GM19324 (cell line): ENCODE data around the gene CALD1.

Source experiments
- ATAC-seq: cut with Tn5 transposase; IDR thresholded peaks from one replicate; pipeline ENCODE4 v1.9.1; 2021; ENCODE audit warnings: mild to moderate bottlenecking, moderate library complexity; ENCODE audit not compliant: unreplicated experiment, low FRiP score

Gene CALD1

DNA sequence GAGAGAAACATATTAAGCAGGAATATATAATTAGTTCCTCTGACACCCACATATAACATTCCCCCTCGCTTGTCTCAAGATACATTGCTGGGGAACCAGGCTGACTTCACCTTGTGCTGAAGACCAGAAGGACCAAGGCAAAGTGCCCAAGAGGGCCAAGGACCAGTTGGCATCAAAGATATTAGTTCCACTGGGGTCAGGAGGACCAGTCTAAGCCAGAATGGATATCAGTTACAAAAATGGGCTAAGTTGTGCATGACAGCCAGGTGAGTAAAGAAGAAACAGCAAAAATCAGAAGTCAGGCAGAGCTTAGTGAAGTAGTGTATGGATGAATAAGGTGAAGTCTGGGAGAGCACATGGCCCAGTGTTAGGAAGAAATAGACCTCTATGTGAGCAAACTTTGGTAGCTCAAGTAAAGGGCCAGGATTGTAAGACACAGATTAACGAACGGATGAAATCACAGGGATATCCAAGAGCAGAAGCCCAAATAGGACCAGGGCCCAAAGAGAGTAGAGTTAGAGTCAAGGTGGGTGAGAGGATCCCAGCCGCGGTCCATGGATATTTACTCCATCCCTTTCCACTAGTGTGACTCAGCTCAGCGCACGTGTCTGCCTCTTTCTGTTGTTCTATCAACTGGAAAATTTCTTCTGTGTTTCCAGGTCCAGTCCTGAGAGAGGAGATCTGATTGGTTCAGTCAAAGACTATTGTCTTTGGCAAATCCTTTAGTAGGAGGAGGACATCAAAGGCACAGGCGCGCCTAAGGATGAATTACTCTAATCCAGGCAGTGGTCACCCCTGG is 5.0 kb downstream of the CALD1 start:
- ATAC-seq = no peak

DNA sequence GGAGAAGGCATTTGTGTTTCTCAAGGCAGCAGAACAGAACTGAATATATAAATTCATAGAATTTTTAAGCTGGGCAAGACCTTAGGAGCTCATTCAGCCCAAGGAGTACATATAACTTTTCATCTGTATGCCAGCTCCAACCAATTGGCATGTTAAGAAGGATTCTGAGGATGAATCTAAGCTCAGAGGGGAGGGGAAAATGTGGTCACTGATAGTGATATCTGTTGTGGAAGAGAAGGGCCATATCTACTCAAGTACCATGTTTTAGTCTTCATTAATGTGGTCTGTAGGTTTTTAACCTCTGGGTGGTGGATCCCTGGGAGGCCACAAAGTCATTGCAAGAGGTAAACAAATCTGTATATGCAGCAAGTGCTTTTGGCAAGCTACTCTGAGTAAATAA is 6.4 kb downstream of the CALD1 start:
- ATAC-seq = no peak

DNA sequence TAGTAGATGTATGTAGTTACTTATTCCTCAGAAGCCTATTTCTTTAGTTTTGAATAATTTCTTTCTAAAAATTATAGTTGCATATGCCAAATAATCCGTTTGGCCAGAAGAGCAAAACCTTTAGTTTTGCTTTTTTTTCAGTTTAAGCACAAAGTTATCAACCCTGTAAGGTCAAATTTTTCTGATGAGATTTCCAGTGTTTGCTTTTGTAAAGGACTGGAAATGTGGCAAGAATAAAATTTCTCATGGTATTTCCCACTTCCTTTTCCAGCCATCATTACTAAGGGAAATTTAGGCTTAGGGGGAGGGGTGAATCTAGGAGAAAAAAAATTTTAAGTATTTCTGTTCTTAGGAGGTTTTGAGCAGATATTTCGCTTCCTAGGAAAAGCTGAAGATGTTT is 7.6 kb downstream of the CALD1 start:
- ATAC-seq = no peak

DNA sequence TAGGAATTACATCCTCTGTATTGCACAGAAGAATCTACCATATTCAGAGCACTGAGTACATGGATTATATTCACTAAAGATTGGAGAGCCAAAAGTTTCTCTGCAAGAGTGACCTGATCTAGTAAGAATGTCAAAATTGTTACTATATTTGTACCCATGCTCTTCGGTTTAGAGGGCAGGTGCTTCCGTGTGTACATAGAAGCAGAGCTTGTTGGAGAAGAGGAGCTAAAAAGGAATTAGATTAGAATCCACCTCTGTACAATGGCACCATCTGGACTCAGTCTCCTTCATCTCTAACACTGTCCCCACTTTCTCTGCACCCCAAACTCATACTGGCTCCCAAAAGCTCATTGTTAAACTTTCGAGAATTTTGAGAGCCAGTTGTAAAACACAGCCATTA is 8.3 kb downstream of the CALD1 start:
- no peak for ATAC-seq

DNA sequence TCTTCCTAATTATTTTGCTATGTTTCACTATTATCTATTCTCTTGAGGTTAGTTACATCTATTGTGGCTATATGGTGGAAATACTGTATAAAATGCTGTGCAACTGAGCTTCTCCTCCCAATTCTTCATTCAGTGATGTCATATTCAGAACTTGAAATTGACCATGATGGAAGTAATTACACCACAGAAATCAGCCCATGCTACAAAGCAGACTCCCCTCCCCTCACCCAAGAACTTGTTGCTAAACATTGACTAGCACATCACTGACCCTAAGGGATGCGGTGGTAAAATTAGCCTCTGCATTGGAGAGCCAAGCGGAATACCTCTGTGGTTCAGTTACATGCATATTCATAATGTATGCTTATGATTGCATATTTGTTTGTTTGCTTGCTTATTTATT is 8.8 kb downstream of the CALD1 start:
- no peak for ATAC-seq

DNA sequence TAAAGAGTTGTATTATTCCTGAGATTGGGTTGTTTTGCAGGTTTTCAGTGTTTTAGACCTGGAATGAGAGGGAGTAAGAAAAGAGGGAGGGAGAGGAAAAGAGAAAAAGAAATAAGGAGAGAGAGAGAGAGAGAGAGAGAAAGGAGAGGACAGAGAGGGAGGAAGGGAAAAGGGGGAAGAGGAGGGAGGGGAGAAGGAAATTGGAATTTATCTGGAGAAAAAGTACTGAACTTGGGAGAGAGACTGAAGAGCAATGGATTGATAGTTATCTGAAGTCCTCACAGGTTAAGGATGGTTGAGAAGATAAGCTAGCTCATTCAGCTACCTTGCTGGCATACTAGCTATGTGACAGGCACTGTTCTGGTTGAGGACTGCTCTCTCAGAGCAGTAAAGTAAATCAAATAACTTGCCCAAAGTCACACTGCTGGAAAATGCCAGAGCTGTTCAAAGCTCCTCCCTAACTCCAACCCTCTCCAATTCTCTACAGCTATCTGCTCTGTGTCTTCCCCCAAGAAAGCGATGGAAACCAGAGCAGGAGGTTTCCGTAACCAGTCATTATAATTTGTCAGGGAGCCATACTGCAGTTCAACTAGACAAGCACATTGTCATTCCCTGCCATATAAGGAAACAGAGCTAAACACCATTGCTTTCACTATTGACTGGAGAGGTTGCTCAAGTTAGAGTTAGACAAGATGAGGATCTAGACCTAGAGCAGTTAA is 10.7 kb downstream of the CALD1 start:
- ATAC-seq = no peak

DNA sequence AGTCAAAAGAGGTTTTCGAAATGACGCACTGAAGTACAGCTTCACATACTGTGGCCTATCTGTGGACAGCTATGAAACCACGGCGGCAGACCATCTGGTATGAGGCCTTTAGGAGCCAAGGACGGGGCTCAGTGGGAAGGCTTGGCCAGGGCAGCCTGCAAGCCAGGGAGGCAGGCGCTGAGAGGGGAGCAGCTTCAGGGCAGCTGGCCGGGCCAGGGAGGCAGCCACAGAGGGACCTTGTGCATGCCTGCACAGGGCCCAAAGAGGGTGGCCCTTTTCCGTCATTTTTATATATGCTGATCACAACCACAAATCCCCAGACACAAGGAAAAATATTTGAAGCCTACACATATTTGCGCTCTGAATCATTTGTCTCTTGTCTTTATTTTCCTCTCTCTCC is 13.5 kb downstream of the CALD1 start:
- ATAC-seq = no peak

DNA sequence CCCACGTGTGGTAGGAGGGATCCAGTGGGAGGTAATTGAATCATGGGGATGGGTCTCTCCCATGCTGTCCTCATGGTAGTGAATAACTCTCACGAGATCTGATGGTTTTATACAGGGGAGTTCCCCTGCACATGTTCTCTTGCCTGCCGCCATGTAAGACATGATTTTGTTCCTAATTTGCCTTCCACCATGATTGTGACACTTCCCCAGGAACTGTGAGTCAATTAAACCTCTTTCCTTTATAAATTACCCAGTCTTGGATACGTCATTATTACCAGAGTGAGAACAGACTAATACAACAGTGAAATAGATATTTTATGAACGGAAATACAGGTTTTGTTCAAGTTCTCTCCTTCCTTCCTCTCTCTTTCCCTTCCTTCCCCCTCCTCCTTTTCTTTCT is 15.8 kb downstream of the CALD1 start:
- no peak for ATAC-seq

DNA sequence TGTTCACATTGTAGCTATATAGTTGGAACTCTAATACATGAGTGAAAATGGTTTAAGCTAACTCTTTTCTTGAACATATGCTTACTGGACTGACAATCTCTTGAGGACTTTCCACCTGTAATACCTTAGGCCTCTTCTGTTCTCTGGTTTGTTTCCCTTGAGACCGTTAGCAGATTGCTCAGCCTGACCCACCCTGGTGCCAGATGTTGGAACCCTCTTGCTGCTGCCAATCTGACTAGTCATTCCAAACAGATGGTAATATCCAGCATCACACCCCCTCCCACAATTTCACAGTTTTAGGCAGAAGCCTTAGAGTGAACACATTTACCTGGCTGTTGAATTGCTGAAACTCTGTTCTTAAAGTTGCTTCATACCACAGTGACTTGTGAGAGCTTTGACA is 18.7 kb downstream of the CALD1 start:
- no peak for ATAC-seq

DNA sequence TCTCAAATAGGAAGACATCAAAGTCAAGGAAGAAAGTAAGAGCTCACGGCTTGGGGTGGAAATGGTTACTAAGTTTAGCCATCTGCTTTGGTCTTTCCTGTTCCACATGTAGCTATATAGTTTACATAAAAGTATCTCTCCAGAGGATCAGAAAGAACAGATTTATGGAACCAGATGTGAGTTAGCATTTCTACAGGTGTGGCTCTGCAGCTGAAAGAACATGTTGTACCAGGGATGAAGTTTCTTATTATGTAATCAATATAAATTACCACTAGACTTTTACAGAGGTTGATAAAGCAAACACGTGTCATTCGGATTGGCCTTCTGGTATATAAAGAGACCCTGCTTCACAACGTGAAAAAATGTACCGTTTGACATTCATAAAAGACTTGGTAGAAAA is 19.9 kb downstream of the CALD1 start:
- ATAC-seq = no peak

DNA sequence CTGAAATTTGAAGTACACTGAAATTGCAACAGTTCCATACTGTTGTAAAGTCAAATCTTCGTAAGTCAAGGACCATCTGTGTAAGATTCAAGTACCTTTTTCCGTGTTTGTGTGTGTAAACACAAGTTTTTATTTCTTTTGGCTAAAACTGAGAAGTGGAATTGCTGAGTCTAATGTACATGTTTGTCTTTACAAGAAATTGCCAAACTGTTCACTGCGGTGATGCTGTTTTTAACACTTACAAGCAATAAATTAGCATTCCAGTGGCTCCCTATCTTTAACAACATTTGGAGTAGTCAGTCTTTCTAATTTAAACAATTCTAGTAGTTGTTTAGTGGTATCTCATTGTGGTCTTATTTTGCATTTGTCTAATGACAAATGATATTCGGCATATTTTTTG is 23.3 kb downstream of the CALD1 start:
- no peak for ATAC-seq

DNA sequence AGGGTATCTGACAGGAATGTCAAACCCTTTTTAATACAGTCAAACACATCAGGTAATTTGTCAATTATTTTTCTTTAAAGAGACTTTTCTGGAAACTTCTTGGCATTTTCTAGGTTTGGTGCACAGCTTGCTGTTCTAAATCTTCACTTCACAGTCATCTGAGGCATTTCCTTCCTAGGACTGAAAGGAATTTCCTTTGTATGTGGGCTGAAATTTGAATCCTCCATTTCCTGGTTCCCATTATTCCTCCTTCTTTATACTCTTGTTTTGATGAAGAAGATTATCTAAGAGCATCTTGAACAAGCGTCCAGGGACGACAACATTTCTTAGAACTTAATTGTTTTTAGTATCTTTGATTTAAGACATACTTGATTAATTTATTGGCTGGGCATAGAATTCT is 24.9 kb downstream of the CALD1 start:
- ATAC-seq = no peak

DNA sequence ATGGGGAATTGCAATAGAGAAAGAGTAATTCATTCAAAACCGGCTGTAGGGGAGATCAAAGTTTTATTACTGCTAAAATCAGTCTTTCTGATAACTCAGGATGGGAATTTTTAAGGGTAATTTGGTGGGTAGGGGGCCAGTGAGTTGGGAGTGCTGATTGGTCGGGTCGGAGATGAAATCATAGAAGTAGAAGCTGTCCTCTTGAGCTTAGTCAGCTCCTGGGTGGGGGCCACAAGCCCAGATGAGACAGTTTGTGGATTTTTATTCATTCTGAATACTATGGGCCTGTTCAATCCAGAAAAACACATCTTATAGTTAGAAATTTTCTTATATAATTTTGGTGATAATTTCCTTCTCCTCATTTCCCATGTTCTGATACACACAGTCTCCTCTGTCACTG is 25.4 kb downstream of the CALD1 start:
- no peak for ATAC-seq

DNA sequence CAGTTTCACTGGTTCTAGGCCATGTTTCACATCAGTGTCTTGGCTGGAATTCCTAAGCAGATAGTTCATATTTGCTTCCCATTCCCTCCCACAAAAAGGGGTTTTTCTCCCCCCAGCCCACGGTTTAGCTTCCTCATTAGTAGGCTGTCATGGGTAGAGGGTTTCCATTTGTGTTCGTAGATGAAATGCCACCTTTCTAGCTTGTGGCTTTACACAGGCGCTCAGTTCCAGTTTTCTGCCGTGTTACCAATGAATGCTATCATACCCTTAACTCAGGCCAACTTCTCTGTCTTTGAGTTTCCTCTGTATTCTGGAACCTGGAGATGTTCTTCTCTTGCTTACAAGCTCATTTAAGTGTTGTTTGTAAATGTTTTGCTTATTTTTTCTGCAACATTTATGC is 26.8 kb downstream of the CALD1 start:
- ATAC-seq = no peak

DNA sequence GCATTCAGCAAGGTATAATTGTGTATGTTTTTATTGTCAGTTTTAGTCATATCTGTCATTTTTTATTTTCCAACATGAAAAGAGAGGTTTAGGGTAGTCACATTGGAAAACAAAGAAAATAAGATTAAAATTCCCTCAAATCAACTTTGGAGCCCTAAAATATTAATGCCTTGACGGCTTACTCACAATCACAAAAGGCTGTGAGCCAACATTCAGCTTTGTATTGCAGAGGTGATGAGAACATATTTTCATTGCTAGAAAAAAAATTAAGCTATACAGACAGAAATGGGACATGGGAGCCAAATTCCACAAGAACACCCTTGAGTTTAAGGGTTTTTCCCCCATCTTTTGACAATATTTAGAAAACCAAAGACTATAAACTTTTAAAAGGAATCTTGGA is 30.2 kb downstream of the CALD1 start:
- ATAC-seq = no peak

DNA sequence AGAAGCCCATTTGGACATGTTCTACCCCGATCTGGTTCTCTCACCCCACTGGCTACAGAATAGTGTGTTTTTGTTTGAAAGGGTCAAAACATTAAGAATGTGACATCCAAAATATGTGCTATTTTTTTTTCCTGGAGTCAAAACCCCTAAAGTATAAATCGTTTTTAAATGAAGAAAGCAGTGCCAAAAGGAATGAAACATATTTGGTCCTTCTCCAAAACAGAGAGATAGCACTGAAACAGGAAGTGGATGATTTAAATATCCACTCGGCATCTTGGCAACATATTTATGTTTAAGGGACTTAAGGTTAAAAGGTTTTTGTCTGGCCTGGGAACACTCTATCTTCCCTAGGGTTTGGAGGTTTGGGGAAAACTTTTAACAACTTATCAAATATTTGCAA is 32.3 kb downstream of the CALD1 start:
- ATAC-seq = no peak

DNA sequence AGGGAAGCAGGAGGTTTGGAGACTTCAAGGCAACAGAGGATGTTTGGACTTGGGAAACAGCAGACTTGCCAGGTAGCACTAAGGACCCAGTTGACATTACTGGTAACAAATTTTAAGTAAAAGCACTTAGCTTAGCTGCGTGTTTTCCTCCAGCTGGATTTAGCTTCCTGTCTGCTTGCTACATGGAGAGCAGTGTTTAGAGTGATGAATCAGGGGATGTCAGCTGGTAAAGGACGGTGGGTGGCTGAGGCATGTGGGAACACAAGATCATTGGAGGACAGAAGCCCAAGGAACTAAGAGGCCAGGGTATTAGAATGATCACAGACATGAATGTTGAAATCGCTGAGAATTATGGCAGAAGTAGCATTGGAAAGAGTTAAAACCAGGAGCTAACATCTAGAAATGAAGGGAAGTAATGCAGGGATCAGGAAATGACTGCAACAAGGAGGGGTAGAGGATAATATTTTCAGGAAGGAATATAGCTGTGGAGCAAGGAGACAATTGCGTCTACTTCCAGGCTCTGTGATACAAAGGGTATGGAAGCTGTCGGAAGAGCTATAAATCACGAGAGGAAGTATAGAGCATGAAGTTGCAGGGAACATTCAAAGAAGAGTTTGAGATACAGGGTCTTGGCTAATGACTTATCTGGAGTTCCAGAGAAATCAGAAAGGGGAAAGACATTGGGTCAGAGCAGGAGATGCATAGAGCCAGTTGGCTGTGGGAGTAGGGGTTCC is 34.4 kb downstream of the CALD1 start:
- no peak for ATAC-seq

DNA sequence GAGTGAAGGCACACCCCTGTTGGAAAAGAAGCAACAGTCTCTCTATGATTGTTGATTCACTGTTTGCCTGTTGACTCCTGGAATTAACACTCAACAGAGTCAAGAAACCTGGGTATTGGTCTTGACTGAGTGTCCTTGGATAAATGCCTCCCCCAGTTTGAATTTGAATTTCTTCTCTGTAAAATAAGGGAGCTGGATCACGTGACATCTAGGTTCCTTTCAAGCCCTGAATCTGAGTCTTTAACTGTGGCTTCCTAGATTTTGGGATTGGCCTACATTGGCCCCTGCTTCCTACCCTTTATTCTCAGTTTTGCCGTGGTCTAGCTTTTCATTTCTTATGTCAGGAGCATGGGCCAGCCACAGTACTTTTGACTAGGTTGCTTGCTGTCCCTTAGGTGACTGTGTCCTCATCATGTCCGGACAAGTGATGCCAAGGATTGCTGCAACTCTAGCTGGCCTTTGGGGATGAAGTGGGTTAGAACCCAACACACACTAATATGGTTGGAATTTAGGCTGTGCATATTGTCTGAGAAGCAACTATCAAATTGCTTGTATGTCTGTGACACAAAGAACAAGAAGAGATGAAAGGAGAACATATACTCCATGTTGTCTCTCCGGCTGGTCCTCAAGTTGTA is 35.4 kb downstream of the CALD1 start:
- no peak for ATAC-seq

DNA sequence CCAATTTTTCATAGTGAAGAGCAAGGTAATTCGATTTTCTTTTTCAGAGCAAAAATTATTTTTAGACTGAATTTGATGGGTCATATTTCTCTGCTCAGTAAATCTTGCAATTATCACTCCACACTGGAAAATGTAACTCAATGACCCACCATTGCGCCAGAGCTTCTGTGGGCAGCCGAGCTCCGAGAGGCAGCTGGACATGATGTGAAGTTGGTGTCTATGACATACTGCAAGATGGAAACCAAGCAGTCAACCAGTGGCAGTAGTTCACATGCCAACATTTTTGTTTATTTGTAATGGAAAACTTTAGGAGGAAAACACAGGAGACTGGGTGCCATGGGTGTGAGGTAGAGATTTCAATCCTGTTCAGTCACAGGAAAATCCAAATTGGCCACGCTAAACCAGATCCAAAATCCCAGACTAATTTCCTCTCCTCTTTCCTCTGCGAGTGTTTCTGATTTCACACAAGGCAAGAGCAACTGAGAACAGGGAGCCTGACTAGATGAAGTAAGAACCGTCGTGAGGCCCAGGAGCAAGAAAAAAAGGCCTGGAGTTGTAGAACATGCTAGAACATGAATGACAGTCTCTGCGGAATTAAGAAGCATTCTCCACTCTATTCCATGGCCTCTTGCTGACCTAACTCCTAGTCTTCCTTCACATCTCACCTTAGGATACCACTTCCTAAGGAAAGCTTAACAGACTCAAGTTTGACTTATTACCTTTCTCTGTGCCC is 39.3 kb downstream of the CALD1 start:
- no peak for ATAC-seq

DNA sequence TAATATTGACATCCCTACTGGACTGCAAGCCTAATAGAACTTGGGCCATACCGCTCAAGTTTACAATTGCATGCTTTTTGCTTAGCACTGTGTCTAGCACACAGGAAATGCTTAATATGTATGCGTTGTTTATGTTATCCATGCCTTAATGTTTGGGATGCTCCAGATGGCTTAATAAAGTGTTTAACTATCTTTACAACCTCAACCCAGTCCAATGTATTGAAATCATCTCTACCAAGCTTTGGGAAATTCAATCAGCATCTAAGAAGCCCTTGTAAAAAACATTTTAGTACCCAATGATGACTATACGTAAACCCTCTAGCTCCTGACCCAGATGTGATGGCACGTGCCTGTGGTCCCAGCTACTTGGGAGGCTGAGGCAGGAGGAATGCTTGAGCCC is 40.0 kb downstream of the CALD1 start:
- ATAC-seq = no peak
